Fibroblast of lung (primary cell): Measurements from ENCODE around the gene FLNC. TPM values are rescaled to one million over a fixed set of nuclear protein-coding genes. Genes with fewer than 3 reads are reported as not detected.

Experiments used
- DNase-seq, 2 donors: peaks; one replicate each; pipeline versions ENCODE4 v3.0.0 to v3.0.0-alpha.2; 2010; ENCODE audit warnings: low read depth in 2 of 2
- H2AFZ ChIP-seq: 2 replicates; pipeline ENCODE4 v1.5.1; 2012; ENCODE audit warnings: low read length, control low read depth, inconsistent platforms
- H3K27ac ChIP-seq: 2 replicates; pipeline ENCODE4 v1.5.1; 2011; ENCODE audit warnings: low read length, control low read depth; ENCODE audit not compliant: insufficient read depth
- H3K27me3 ChIP-seq: 2 replicates; pipeline ENCODE4 v1.5.1; 2011; ENCODE audit warnings: mild to moderate bottlenecking, low read length; ENCODE audit not compliant: control insufficient read depth, insufficient read depth
- H3K36me3 ChIP-seq: 2 replicates; pipeline ENCODE4 v1.5.1; 2011; ENCODE audit warnings: low read length; ENCODE audit not compliant: control insufficient read depth, insufficient read depth
- H3K4me1 ChIP-seq: 2 replicates; pipeline ENCODE4 v1.5.1; 2011; ENCODE audit warnings: low read length; ENCODE audit not compliant: control insufficient read depth, insufficient read depth; ENCODE audit errors: extremely low read depth
- H3K4me2 ChIP-seq: 2 replicates; pipeline ENCODE4 v1.5.1; 2011; ENCODE audit warnings: low read length, control low read depth; ENCODE audit not compliant: insufficient read depth; ENCODE audit errors: extremely low read depth
- H3K4me3 ChIP-seq, 4 experiments: fragments of 200-600 bp in 1 of 4; sonication (generic) in 1 of 4; replicated peaks in 1 of 4; 2 replicates each; pipeline ENCODE4 v1.5.1; 2011 to 2016; ENCODE audit warnings: low read length in 4 of 4, low read depth in 3 of 4, mild to moderate bottlenecking in 3 of 4, control low read depth in 2 of 4, inconsistent platforms in 1 of 4, mixed read lengths in 1 of 4; ENCODE audit not compliant: insufficient read depth in 1 of 4; ENCODE audit errors: control extremely low read depth in 1 of 4
- H3K79me2 ChIP-seq: 2 replicates; pipeline ENCODE4 v1.5.1; 2012; ENCODE audit warnings: mild to moderate bottlenecking, low read length, inconsistent platforms; ENCODE audit not compliant: control insufficient read depth, insufficient read depth
- H3K9ac ChIP-seq: 2 replicates; pipeline ENCODE4 v1.5.1; 2011; ENCODE audit warnings: mild to moderate bottlenecking, low read length, control low read depth; ENCODE audit not compliant: insufficient read depth
- H3K9me3 ChIP-seq: 2 replicates; pipeline ENCODE4 v1.5.1; 2012; ENCODE audit warnings: low read depth, low read length; ENCODE audit not compliant: control insufficient read depth, insufficient read depth
- H4K20me1 ChIP-seq: 2 replicates; pipeline ENCODE4 v1.5.1; 2011; ENCODE audit warnings: low read length; ENCODE audit not compliant: control insufficient read depth, insufficient read depth; ENCODE audit errors: extremely low read depth
- CTCF ChIP-seq, 2 donors: IDR thresholded peaks in 1 of 2; conservative IDR thresholded peaks in 1 of 2; 1 replicate in 1 of 2; 2 replicates in 1 of 2; pipeline ENCODE4 v1.5.1; 2011 to 2012; ENCODE audit warnings: low read length in 2 of 2, control low read depth in 1 of 2, inconsistent platforms in 1 of 2, low read depth in 1 of 2, mild to moderate bottlenecking in 1 of 2
- EZH2 ChIP-seq: IDR thresholded peaks from 2 replicates; pipeline ENCODE4 v1.5.1; 2012; ENCODE audit warnings: low read length, control low read depth, mild to moderate bottlenecking; ENCODE audit errors: missing control alignments
- polyA plus RNA-seq, 2 donors: library from polyadenylated mRNA; depleted of rRNA in 1 of 2; stranded (reverse) in 1 of 2; unstranded in 1 of 2; fragments of >200 nt; gene quantifications; 2 replicates each; pipeline ENCODE4 v1.2.1, GENCODE V29; 2011 to 2012; ENCODE audit warnings: missing spikeins in 1 of 2
- total RNA-seq: library from RNA; depleted of rRNA; stranded (reverse); fragments of >200 nt; gene quantifications from 2 replicates; pipeline ENCODE4 v1.2.1, GENCODE V29; 2014

Gene FLNC
- total and polyA plus RNA-seq, 2 donors (not counting 1 experiment from before 2014, with no cell fraction given) = 29.3 to 191 TPM

GRCh38 chr7:128856001-128856718 is 26.0 kb downstream of the FLNC start:
- Histone ChIP-seq H3K4me2 (no peak overlapping the region), H4K20me1 (no peaks in the 10 kb centered on the region), H3K27ac (no peak overlapping the region), H3K36me3 (peaks cover 58% of the 10 kb centered on the region), H2AFZ (no peak overlapping the region), H3K9me3 (no peaks in the 10 kb centered on the region), H3K27me3 (no peaks in the 10 kb centered on the region), H3K4me1 (peaks cover 4% of the 10 kb centered on the region), H3K79me2 (no peaks in the 10 kb centered on the region), H3K9ac (no peak overlapping the region), H3K4me3 (no peak overlapping the region)
- TF ChIP-seq EZH2 = no peak
- no peak for TF ChIP-seq CTCF (conservative IDR thresholded peaks at IDR 0.05 in 1 of 2, IDR thresholded peaks at IDR 0.05 in 1 of 2; ENCODE audit: low read depth in 1 of 2, low read length in 2 of 2)
- DNase-seq = no peak

- peaks cover 8% of the 10 kb centered on the region for H3K4me1 ChIP-seq
- no peak overlapping the region for H3K4me3 ChIP-seq
- no peaks in the 10 kb centered on the region for H3K27me3 ChIP-seq
- TF ChIP-seq CTCF (conservative IDR thresholded peaks at IDR 0.05 in 1 of 2, IDR thresholded peaks at IDR 0.05 in 1 of 2; ENCODE audit: low read depth in 1 of 2, low read length in 2 of 2) (no peak), EZH2 (no peak)
- no peak overlapping the region for H3K9ac ChIP-seq
- H3K27ac ChIP-seq = no peak overlapping the region
- peaks cover 8% of the 10 kb centered on the region for H3K79me2 ChIP-seq
- no peak for DNase-seq
- H3K36me3 ChIP-seq = peaks cover 38% of the 10 kb centered on the region
- no peaks in the 10 kb centered on the region for H3K9me3 ChIP-seq
- no peak overlapping the region for H2AFZ ChIP-seq
- no peaks in the 10 kb centered on the region for H4K20me1 ChIP-seq
- H3K4me2 ChIP-seq = no peak overlapping the region
Observed at GRCh38 chr7:128858380-128859231, 28.4 kb downstream of the FLNC start.
